HG03103 (cell line): ENCODE measurements around the gene ZNF35.

Experiments used
- ATAC-seq: cut with Tn5 transposase; IDR thresholded peaks from one replicate; pipeline ENCODE4 v1.9.1; 2021; ENCODE audit warnings: low read depth; ENCODE audit not compliant: unreplicated experiment

Gene ZNF35

DNA sequence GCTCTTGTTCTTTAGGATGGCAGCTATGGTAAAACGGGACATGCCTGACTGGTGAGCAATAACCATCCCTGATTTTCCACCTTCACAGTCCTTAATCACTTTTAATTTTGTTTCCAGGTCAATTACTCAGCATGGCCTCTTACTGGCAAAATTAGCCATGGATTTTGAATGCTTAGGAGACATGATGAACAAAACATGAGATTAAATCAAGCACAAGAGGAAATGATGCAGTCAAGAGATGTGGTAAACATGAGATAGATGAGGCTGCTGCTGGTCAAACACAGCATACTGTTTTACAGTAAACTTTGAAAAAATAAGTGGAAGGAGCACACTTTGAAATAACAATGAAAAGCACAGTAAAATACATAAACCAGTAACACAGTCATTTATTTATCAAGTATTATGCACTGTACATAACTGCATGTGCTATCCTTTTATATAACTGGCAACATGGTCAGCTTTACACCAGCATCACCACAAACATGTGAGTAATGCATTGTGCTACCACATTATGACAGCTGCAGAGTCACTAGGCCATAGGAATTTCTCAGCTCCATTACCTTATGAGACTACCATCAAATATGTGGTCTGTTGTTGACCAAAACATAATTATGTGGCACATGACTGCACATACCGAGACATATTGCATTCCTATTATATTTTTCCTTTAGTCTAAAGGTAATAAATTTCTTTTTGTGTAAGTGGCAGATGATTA, 33.8 kb downstream of the ZNF35 start:
- no peak for ATAC-seq

DNA sequence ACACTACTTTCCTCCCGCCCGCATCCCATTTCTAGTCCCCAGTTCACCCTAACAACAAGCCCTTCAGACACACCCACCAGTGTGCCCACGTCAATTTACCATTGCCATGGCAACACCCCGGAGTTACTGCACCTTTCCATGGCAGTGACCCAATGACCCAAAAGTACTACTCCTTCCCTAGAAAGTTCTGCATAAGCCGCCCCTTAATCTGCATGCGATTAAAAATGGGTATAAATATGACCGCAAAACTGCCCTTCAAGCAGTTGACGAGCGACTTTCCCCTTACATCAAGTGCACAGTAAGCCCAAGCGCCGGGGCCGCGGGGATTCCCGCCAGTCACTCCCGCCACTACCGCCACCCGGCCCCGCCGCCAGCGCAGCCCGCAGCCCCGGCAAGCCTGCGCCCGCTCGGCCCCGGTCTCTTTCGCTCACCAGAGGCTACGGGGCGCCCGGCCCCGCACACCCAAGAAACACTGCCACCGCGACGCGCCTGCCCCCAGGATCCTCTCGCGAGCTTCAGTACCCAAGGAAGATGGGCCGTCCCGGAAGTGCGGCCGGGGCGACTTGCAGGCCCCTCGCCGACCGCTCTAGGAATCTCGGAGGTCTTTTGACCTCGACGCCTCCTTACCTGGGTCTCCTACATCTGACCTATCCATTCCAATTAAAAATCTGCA, 36.7 kb downstream of the ZNF35 start:
- peak; percentile 80 for ATAC-seq

DNA sequence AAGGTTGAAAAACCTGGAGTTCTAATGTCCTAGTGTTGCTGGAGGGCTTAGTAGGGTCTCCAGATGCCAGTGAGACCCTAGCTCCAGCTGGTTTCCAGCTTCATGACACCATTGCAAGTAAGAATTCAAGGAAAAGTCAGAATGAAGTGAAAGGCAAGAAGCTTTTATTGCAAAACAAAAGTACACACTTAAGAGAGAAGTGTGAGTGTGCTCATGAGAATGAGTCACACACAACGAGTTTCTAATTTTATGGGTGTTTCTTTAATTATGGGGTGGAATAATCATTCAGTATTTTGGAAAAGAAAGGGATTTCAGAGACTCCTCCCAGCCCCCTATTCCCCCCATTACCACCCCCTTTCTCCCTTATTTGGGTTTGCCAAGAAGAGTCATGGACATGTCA, 39.4 kb downstream of the ZNF35 start:
- no peak for ATAC-seq
